Measurements from ENCODE around the gene TYMS. TPM values are rescaled to one million over a fixed set of nuclear protein-coding genes. Genes with fewer than 3 reads are reported as not detected.

Gene TYMS
- total RNA-seq, 1 experiment from 2014 or later: 202 TPM

- ATAC-seq (no peak), DNase-seq (ENCODE audit: low read depth, low spot score) (no peak)
- BruUV-seq (replicated peaks): no TSS peak
- Histone ChIP-seq H3K27me3 (ENCODE audit: control insufficient read depth, insufficient read depth, low read length) (no peaks in the 10 kb centered on the region), H3K9me3 (ENCODE audit: control insufficient read depth, insufficient read depth, low read depth, low read length) (no peaks in the 10 kb centered on the region), H3K4me3 (ENCODE audit: low read depth in 2 of 2, low read length in 2 of 2) (no peak overlapping the region), H3K36me3 (ENCODE audit: control insufficient read depth, insufficient read depth, low read length) (no peaks in the 10 kb centered on the region; the same call in 1 of the 2 replicates), H3K4me1 (ENCODE audit: control insufficient read depth, insufficient read depth, low read length) (no peaks in the 10 kb centered on the region), H3K27ac (ENCODE audit: low read length) (no peak overlapping the region)
- intact Hi-C loops (cut with micrococcal nuclease; ENCODE audit: unreplicated experiment) (loop anchor here (10.0 kb wide), 2 partner anchors 92 to 118 kb away; no protein-coding TSS in a partner anchor), in situ Hi-C loops (cut with HindIII; ENCODE audit: low pct_unique_long_range_greater_than_20kb, low sequenced_read_pairs) (no loop called here)
- TF ChIP-seq TCF7L2 (IDR thresholded peaks at IDR 0.05; ENCODE audit: low read depth, low read length) (no peak), POLR2AphosphoS5 (IDR thresholded peaks at IDR 0.05; ENCODE audit: low read depth, low read length) (no peak), SIN3A (IDR thresholded peaks at IDR 0.05; ENCODE audit: borderline replicate concordance, insufficient read depth, low read depth, low read length) (no peak)
- TF ChIP-seq, protein P1, sequence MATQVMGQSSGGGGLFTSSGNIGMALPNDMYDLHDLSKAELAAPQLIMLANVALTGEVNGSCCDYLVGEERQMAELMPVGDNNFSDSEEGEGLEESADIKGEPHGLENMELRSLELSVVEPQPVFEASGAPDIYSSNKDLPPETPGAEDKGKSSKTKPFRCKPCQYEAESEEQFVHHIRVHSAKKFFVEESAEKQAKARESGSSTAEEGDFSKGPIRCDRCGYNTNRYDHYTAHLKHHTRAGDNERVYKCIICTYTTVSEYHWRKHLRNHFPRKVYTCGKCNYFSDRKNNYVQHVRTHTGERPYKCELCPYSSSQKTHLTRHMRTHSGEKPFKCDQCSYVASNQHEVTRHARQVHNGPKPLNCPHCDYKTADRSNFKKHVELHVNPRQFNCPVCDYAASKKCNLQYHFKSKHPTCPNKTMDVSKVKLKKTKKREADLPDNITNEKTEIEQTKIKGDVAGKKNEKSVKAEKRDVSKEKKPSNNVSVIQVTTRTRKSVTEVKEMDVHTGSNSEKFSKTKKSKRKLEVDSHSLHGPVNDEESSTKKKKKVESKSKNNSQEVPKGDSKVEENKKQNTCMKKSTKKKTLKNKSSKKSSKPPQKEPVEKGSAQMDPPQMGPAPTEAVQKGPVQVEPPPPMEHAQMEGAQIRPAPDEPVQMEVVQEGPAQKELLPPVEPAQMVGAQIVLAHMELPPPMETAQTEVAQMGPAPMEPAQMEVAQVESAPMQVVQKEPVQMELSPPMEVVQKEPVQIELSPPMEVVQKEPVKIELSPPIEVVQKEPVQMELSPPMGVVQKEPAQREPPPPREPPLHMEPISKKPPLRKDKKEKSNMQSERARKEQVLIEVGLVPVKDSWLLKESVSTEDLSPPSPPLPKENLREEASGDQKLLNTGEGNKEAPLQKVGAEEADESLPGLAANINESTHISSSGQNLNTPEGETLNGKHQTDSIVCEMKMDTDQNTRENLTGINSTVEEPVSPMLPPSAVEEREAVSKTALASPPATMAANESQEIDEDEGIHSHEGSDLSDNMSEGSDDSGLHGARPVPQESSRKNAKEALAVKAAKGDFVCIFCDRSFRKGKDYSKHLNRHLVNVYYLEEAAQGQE (IDR thresholded peaks at IDR 0.05; ENCODE audit: insufficient read depth in 1 of 2, low read depth in 2 of 2, low read length in 1 of 2): no peak
- TF ChIP-seq, protein P2, sequence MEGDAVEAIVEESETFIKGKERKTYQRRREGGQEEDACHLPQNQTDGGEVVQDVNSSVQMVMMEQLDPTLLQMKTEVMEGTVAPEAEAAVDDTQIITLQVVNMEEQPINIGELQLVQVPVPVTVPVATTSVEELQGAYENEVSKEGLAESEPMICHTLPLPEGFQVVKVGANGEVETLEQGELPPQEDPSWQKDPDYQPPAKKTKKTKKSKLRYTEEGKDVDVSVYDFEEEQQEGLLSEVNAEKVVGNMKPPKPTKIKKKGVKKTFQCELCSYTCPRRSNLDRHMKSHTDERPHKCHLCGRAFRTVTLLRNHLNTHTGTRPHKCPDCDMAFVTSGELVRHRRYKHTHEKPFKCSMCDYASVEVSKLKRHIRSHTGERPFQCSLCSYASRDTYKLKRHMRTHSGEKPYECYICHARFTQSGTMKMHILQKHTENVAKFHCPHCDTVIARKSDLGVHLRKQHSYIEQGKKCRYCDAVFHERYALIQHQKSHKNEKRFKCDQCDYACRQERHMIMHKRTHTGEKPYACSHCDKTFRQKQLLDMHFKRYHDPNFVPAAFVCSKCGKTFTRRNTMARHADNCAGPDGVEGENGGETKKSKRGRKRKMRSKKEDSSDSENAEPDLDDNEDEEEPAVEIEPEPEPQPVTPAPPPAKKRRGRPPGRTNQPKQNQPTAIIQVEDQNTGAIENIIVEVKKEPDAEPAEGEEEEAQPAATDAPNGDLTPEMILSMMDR (IDR thresholded peaks at IDR 0.05): no peak
- POLR2A ChIA-PET: no interaction called here
- CTCF ChIA-PET: no interaction called here
These were observed 59.5 kb downstream of the TYMS start for GRCh38 chr18:717003-717402.

Other genes starting within 250 kb of the TYMS start
- gene COLEC12, start 157.0 kb upstream of the TYMS start, total RNA-seq (2021; ENCODE audit: unreplicated experiment): 0.03 TPM
- not detected for gene CETN1, start 77.3 kb upstream of the TYMS start, total RNA-seq (2021; ENCODE audit: unreplicated experiment)
- 0.46 TPM for gene CLUL1, start 60.7 kb upstream of the TYMS start, total RNA-seq (2021; ENCODE audit: unreplicated experiment)
- 53.7 TPM for gene ENOSF1, start 55.0 kb downstream of the TYMS start, total RNA-seq (2021; ENCODE audit: unreplicated experiment)
- gene YES1, start 154.6 kb downstream of the TYMS start, total RNA-seq (2021; ENCODE audit: unreplicated experiment): 91.6 TPM
- gene ADCYAP1, start 247.2 kb downstream of the TYMS start, total RNA-seq (2021; ENCODE audit: unreplicated experiment): not detected

Data from Panc1 (cell line).